DND-41 (cell line): Measurements from ENCODE around the gene UNC79.

ENCODE experiments used
- ATAC-seq: fragments of 200-7000 bp; cut with Tn5 transposase; 3 replicates; pipeline ENCODE4 v1.9.1; 2021; ENCODE audit warnings: low read depth; ENCODE audit not compliant: insufficient read depth
- DNase-seq: peaks from one replicate; pipeline ENCODE4 v3.0.0-alpha.2; 2020
- H2AFZ ChIP-seq: 2 replicates; pipeline ENCODE4 v1.6.0; 2012; ENCODE audit warnings: low read depth, low read length
- H3K27ac ChIP-seq: 2 replicates; pipeline ENCODE4 v1.5.1; 2012; ENCODE audit warnings: low read length, inconsistent platforms
- H3K27me3 ChIP-seq: fragments of 200-600 bp; sonication (generic); 2 replicates; pipeline ENCODE4 v1.6.0; 2012; ENCODE audit warnings: low read length, mild to moderate bottlenecking, inconsistent platforms; ENCODE audit not compliant: insufficient read depth, poor library complexity
- H3K36me3 ChIP-seq: 2 replicates; pipeline ENCODE4 v1.5.1; 2012; ENCODE audit warnings: low read length, inconsistent platforms; ENCODE audit not compliant: insufficient read depth
- H3K4me1 ChIP-seq: 2 replicates; pipeline ENCODE4 v1.5.1; 2012; ENCODE audit warnings: mild to moderate bottlenecking, low read length; ENCODE audit not compliant: insufficient read depth
- H3K4me2 ChIP-seq: 2 replicates; pipeline ENCODE4 v1.6.0; 2012; ENCODE audit warnings: mild to moderate bottlenecking, moderate library complexity, low read length, inconsistent platforms; ENCODE audit not compliant: insufficient read depth
- H3K4me3 ChIP-seq, 2 experiments: fragments of 200-600 bp in 1 of 2; shearing (Covaris generic) in 1 of 2; 2 replicates each; pipeline ENCODE4 v1.5.1; 2012 to 2016; ENCODE audit warnings: inconsistent platforms in 2 of 2, low read length in 2 of 2, mild to moderate bottlenecking in 2 of 2, low read depth in 1 of 2, moderate library complexity in 1 of 2
- H3K79me2 ChIP-seq: 2 replicates; pipeline ENCODE4 v1.6.0; 2012; ENCODE audit warnings: low read length, inconsistent platforms; ENCODE audit not compliant: insufficient read depth
- H3K9ac ChIP-seq: 2 replicates; pipeline ENCODE4 v1.6.0; 2012; ENCODE audit warnings: low read depth, mild to moderate bottlenecking, inconsistent platforms, low read length, moderate library complexity
- H3K9me3 ChIP-seq: 2 replicates; pipeline ENCODE4 v1.5.1; 2012; ENCODE audit warnings: low read length, moderate library complexity, mild to moderate bottlenecking, inconsistent platforms; ENCODE audit not compliant: insufficient read depth, severe bottlenecking
- H4K20me1 ChIP-seq: 2 replicates; pipeline ENCODE4 v1.6.0; 2012; ENCODE audit warnings: low read length; ENCODE audit not compliant: insufficient read depth
- EZH2 ChIP-seq: IDR thresholded peaks from 3 replicates; pipeline ENCODE4 v1.6.1; 2012; ENCODE audit warnings: borderline replicate concordance, low read depth, mild to moderate bottlenecking, moderate library complexity, low read length, inconsistent platforms; ENCODE audit not compliant: severe bottlenecking
- TF ChIP-seq, protein P1 (sequence below): IDR thresholded peaks from 2 replicates; pipeline ENCODE4 v1.5.1; 2012; ENCODE audit warnings: borderline replicate concordance, low read length, moderate library complexity, mild to moderate bottlenecking; ENCODE audit not compliant: poor library complexity, severe bottlenecking; ENCODE audit errors: extremely low read depth

The UNC79 gene

GRCh38 chr14:93682459-93682858 lies 251.7 kb downstream of the UNC79 start:
- TF ChIP-seq EZH2, result no peak
- TF ChIP-seq, protein P1, sequence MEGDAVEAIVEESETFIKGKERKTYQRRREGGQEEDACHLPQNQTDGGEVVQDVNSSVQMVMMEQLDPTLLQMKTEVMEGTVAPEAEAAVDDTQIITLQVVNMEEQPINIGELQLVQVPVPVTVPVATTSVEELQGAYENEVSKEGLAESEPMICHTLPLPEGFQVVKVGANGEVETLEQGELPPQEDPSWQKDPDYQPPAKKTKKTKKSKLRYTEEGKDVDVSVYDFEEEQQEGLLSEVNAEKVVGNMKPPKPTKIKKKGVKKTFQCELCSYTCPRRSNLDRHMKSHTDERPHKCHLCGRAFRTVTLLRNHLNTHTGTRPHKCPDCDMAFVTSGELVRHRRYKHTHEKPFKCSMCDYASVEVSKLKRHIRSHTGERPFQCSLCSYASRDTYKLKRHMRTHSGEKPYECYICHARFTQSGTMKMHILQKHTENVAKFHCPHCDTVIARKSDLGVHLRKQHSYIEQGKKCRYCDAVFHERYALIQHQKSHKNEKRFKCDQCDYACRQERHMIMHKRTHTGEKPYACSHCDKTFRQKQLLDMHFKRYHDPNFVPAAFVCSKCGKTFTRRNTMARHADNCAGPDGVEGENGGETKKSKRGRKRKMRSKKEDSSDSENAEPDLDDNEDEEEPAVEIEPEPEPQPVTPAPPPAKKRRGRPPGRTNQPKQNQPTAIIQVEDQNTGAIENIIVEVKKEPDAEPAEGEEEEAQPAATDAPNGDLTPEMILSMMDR, result no peak
- no peaks in the 10 kb centered on the region for H3K79me2 ChIP-seq
- no peak overlapping the region for H3K27ac ChIP-seq
- DNase-seq (no peak), ATAC-seq (no peak)
- no peaks in the 10 kb centered on the region for H3K9me3 ChIP-seq
- H3K4me3 ChIP-seq, result no peak overlapping the region
- no peaks in the 10 kb centered on the region for H3K36me3 ChIP-seq
- H3K4me1 ChIP-seq, result no peaks in the 10 kb centered on the region
- H3K9ac ChIP-seq, result no peak overlapping the region
- no peak overlapping the region for H2AFZ ChIP-seq
- H3K27me3 ChIP-seq, result peaks cover 4% of the 10 kb centered on the region
- H3K4me2 ChIP-seq, result no peak overlapping the region
- no peaks in the 10 kb centered on the region for H4K20me1 ChIP-seq

- no peak overlapping the region for H3K27ac ChIP-seq
- TF ChIP-seq, protein P1, result no peak
- TF ChIP-seq EZH2, result no peak
- no peaks in the 10 kb centered on the region for H4K20me1 ChIP-seq
- no peak overlapping the region for H3K4me3 ChIP-seq
- H3K27me3 ChIP-seq, result peaks cover 12% of the 10 kb centered on the region
- no peaks in the 10 kb centered on the region for H3K36me3 ChIP-seq
- no peaks in the 10 kb centered on the region for H3K4me1 ChIP-seq
- DNase-seq (peak; percentile 15), ATAC-seq (no peak)
- H3K9me3 ChIP-seq, result no peaks in the 10 kb centered on the region
- no peak overlapping the region for H3K4me2 ChIP-seq
- no peak overlapping the region for H3K9ac ChIP-seq
- no peak overlapping the region for H2AFZ ChIP-seq
- H3K79me2 ChIP-seq, result no peaks in the 10 kb centered on the region
Measured at GRCh38 chr14:93683226-93683625, 252.5 kb downstream of the UNC79 start.

GRCh38 chr14:93685121-93685895 lies 254.6 kb downstream of the UNC79 start:
- Histone ChIP-seq H3K79me2 (no peaks in the 10 kb centered on the region), H3K4me3 (no peak overlapping the region), H3K4me2 (no peak overlapping the region), H3K4me1 (no peaks in the 10 kb centered on the region), H3K27ac (no peak overlapping the region), H3K9ac (no peak overlapping the region), H3K36me3 (no peaks in the 10 kb centered on the region), H4K20me1 (no peaks in the 10 kb centered on the region), H2AFZ (no peak overlapping the region), H3K27me3 (peaks cover 13% of the 10 kb centered on the region), H3K9me3 (no peaks in the 10 kb centered on the region)
- DNase-seq (no peak), ATAC-seq (no peak)
- no peak for TF ChIP-seq EZH2
- TF ChIP-seq, protein P1, result no peak
